NCI-H2196 treated with DMSO at 0.1 percent for 48 hours (cell line): ENCODE measurements around the gene CFDP1.
"Not testable (repeated sequence)": the region's sequence is repeated elsewhere in the genome, so short reads cannot be mapped to it uniquely, and the experiment has no call there.

Experiments
- DNase-seq: peaks from one replicate; lab custom pipeline; 2025; ENCODE audit not compliant: unreplicated experiment; lab: John Stamatoyannopoulos, UW

The CFDP1 gene

GRCh38 chr16:75301804-75302203, 131.5 kb downstream of the CFDP1 start:
- DNase-seq = no peak

GRCh38 chr16:75298267-75298666, 135.0 kb downstream of the CFDP1 start:
- no peak for DNase-seq

GRCh38 chr16:75296606-75297005, 136.7 kb downstream of the CFDP1 start:
- no peak for DNase-seq

GRCh38 chr16:75294773-75295459, 138.4 kb downstream of the CFDP1 start:
- DNase-seq = no peak

DNA sequence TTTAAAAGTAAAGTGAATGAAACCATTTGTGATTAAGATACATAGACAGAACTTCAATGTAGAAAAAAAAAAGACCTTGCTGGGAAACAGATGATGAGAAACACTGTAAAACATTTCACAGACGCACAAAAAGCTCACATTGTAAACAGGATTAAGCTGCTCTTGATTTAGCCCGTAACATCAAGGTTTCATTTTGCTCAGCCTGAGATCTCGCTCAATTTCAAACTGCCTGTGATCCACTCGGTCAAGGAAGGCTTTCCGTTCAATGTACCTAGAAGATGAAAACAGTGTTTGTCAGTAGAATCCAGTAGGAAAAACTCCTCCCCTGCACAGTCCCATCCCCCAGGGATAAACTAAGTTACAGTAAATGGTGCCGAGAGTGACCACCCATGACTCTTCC, 139.5 kb downstream of the CFDP1 start:
- no peak for DNase-seq

DNA sequence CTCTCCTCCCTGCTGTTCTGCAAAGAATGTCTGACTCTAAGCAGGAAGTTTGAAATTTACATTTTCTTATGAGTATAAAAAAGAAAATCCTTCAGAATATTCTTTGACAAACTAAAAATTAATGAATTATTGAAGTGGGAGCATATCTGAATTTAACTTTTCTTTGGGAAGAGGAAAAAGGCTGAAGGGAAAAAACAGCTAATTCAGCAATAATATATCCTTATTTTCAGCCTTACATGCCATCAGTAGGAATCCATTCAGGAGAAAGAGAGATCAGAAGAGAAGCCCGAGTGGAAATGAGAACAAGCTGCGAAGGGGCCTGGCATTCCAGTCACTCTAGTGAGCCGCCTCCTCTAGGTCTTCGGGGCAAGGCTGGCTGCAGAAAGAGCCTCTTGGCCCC, 140.1 kb downstream of the CFDP1 start:
- no peak for DNase-seq

DNA sequence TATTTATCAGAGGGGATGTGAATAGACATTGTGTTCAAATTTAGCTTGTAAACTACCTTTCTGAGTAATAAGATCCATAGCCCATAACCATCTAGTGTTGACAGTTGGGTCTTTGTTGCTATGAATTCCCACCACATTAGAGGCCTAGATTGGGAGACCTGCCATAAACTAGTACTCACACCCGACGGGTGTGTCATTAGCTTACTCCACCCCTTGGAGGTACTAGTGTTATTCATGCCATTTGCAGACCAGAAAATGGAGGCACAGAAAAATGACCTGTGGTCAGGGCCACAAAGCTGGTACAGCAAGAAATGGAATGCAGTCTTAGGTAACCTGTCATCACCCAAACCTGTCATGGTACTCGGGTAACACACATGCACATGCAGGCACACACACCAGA, 140.6 kb downstream of the CFDP1 start:
- no peak for DNase-seq

DNA sequence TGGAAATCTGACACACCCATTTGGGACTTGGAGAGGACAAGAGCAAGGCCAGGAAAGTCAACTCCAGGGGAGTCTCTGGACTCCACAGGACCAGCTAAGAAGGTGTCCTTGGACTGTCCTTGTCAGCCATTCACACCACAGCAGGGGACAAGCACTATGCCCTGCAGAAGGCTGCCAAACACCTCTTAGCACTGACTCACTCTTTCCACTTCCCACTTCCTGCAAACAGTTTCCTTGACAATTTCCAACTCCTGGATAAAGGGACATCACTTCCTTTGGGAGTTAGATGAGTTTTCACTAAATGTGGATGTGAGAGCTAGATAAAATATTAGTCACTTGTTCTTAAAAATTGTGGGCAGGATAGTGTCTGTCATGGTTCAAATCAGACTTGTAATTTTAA, 144.1 kb downstream of the CFDP1 start:
- no peak for DNase-seq

- DNase-seq = no peak
Measured at GRCh38 chr16:75288596-75289120, 144.6 kb downstream of the CFDP1 start.

- no peak for DNase-seq
Measured at GRCh38 chr16:75288181-75288580, 145.1 kb downstream of the CFDP1 start.

DNA sequence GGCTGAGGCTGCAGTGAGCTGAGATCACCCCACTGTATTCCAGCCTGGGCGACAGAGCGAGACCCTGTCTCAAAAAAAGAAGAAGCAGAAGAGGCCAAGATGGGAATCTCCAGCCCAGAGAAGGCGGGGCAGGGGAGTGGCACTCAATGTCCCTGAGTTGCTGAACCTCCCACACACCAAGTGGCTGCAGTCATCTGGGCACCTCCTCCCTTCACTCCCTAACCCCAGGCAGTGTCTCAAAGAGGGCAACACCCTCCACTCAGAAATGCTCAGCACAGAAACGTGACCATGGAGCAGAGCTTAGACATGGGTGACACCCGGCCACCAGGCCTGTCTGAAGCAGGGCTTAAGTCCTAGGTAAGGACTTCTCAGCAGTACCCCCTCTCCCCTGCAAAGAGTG, 145.6 kb downstream of the CFDP1 start:
- DNase-seq = no peak

GRCh38 chr16:75286389-75286788, 146.9 kb downstream of the CFDP1 start:
- no peak for DNase-seq

GRCh38 chr16:75282466-75283281, 150.6 kb downstream of the CFDP1 start:
- DNase-seq = no peak

- no peak for DNase-seq
Measured at GRCh38 chr16:75281826-75282225, 151.5 kb downstream of the CFDP1 start.

DNA sequence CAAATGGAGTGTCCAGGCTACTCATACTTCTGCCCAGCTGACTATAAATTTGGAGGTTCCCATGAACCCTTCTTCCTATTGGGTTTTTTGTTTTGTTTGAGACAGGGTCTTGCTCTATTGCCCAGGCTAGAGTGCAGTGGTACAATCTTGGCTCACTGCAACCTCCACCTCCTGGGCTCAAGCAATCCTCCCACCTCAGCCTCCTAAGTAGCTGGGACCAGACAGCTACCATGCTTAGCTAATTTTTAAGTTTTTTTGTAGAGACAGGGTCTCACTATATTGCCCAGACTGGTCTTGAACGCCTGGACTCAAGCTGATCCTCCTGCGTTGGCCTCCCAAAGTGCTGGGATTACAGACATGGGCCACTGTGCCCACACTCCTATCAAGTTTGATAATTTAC, 152.3 kb downstream of the CFDP1 start:
- DNase-seq = not testable (repeated sequence)

GRCh38 chr16:75280331-75280804, 152.9 kb downstream of the CFDP1 start:
- DNase-seq = no peak

DNA sequence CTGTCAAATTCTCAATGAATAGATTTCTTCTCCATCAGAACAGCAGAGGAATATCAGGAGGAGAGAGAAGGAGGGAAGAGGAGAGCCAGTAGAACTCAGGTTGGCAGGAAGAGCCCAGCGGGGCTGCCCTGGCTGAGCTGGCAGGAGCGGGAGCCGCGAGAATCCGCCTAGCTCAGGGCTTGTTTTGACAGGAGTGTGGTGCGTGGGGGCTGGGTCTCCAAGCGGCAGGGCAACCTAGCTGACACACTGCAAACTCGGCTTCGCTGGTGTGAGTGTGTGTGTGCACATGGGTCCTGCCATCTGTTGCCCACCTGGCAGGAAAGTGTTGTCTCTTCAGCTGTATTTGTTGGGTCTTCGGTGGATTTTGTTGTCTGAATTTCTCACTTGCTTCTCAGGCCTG, 154.0 kb downstream of the CFDP1 start:
- DNase-seq = no peak

GRCh38 chr16:75273054-75273925, 160.0 kb downstream of the CFDP1 start:
- no peak for DNase-seq

- DNase-seq = not testable (repeated sequence)
Measured at GRCh38 chr16:75272629-75273028, 160.7 kb downstream of the CFDP1 start.

GRCh38 chr16:75272097-75272551, 161.2 kb downstream of the CFDP1 start:
- no peak for DNase-seq

DNA sequence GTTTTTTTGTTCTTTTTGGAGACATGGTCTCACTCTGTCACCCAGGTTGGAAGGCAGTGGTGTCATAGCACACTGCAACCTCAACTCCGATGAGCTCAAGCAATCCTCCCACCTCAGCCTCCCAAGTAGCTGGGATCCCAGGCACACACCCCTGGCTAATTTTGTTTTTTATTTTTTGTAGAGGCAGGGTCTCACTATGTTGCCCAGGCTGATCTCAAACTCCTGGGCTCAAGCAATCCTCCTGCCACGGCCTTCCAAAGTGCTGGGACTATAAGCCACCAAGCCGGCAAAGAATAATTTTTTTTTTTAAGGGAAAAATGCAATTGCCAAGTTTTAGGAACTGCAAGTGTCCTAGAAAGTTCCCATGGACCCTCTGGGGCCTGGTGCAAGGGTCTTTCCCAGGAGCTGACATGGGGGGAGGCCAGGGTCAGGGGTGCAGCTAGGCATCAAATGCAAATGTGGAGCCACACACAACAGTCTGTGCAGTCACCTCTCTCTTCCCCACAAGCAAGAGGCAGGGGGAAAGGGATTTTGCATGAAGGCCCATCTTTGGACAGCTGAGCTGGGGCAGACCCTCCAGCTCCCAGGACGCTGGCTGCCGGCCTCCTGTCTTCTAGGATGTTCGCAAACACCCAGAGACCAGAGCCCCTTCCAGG, 161.7 kb downstream of the CFDP1 start:
- no peak for DNase-seq
